ENCODE data around the gene BCAR3.

Gene BCAR3

DNA sequence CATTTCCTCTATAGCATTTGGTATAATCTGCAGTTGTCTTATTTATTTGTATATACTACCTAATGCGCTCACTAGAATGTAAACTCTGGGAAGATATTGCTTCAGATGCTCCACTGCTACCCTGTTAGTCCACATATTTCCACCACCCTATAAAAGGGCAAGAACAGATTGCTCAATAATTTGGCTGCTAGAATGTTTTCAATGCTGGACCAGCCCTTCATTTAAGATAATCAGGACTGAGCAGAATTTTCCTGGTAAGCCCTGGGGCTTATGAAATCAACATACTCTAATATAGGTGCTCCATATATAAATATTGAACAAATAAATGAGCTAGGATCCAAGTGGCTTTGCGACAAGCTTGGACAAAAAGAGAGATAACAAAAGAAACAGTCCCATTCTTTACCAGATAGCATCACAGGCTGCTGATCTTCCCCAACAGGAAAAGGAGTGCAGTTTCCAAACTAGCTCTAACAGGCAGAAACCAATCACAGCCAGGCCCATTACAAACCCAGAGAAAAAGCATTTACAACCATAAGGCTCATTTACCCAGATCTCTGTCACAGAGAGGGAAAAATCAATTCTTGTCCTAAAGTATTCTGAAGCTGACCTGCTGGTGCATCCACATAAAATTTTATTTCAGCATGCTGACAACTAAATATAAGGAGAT, 8.3 kb downstream of the BCAR3 start:
- Histone ChIP-seq H3K79me2 (no peaks in the 10 kb centered on the region), H3K27me3 (ENCODE audit: control insufficient read depth, insufficient read depth, low read length) (no peaks in the 10 kb centered on the region), H2AFZ (no peak overlapping the region), H3K9ac (no peak overlapping the region), H3K36me3 (ENCODE audit: control insufficient read depth, insufficient read depth, low read length) (no peaks in the 10 kb centered on the region), H3K9me3 (ENCODE audit: control insufficient read depth, low read length) (no peaks in the 10 kb centered on the region), H3K4me2 (ENCODE audit: low read length) (no peak overlapping the region), H3K4me3 (ENCODE audit: low read depth, low read length) (no peak overlapping the region), H3K4me1 (peaks cover 8% of the 10 kb centered on the region), H3K27ac (no peak overlapping the region)
- TF ChIP-seq, protein P1, sequence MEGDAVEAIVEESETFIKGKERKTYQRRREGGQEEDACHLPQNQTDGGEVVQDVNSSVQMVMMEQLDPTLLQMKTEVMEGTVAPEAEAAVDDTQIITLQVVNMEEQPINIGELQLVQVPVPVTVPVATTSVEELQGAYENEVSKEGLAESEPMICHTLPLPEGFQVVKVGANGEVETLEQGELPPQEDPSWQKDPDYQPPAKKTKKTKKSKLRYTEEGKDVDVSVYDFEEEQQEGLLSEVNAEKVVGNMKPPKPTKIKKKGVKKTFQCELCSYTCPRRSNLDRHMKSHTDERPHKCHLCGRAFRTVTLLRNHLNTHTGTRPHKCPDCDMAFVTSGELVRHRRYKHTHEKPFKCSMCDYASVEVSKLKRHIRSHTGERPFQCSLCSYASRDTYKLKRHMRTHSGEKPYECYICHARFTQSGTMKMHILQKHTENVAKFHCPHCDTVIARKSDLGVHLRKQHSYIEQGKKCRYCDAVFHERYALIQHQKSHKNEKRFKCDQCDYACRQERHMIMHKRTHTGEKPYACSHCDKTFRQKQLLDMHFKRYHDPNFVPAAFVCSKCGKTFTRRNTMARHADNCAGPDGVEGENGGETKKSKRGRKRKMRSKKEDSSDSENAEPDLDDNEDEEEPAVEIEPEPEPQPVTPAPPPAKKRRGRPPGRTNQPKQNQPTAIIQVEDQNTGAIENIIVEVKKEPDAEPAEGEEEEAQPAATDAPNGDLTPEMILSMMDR (IDR thresholded peaks at IDR 0.05): no peak

DNA sequence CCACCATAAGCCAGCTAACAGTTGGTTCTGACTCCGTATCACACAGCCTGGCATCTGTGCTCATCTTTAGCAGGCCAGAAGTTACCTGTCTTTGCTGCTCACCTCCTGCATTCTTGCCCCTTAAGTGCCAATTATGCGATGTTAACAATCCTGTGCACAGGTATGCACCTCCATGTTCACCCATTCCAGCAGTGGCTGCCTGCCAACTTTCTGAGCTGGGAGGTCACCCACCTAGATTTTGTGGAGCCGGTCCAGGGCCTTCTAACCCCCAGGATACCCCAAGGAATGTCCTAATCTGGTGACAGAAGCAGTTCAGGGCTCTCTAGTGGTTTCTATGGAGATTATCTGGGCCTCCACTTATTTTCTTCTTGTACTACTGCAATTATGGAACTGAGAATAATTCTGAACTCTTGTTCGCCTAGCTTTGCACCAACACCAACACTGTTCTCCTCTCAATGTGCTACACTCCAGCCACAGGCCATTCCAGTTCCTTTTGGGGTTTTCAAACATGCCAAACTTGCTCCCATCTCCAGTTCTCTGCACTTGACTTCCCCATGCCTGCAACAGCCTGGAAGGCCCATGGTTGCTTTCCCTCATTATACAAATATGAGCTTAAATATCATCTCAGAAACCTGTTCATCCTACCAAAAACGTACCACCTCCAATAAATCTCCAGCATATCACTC, 9.0 kb downstream of the BCAR3 start:
- Histone ChIP-seq H3K27me3 (ENCODE audit: control insufficient read depth, insufficient read depth, low read length) (no peaks in the 10 kb centered on the region), H3K4me1 (peaks cover 8% of the 10 kb centered on the region), H3K9me3 (ENCODE audit: control insufficient read depth, low read length) (no peaks in the 10 kb centered on the region), H3K4me2 (ENCODE audit: low read length) (no peak overlapping the region), H3K9ac (no peak overlapping the region), H3K4me3 (ENCODE audit: low read depth, low read length) (no peak overlapping the region), H3K27ac (no peak overlapping the region), H3K79me2 (no peaks in the 10 kb centered on the region), H2AFZ (no peak overlapping the region), H3K36me3 (ENCODE audit: control insufficient read depth, insufficient read depth, low read length) (no peaks in the 10 kb centered on the region)
- TF ChIP-seq, protein P1 (IDR thresholded peaks at IDR 0.05): no peak

DNA sequence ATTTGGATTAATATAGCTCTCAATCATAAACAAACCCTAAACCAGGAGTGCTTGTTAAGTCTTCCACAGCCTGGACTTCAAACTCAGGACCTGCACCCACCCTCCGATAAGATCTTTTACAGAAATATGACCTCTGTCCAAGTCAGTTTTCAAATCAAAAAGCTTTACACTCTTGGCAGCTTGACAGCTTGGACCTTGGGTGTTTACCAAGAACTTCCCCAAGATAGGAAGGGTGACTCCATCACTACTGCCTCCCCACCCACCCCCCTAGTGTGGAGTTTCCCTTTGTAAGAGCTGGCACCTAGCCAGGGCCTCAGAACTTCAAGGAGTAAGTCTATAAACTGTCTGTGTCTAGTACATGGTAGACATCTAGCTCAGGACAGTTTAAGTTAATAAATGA, 9.6 kb downstream of the BCAR3 start:
- Histone ChIP-seq H3K9ac (no peak overlapping the region), H3K9me3 (ENCODE audit: control insufficient read depth, low read length) (no peaks in the 10 kb centered on the region), H3K27me3 (ENCODE audit: control insufficient read depth, insufficient read depth, low read length) (no peaks in the 10 kb centered on the region), H3K4me2 (ENCODE audit: low read length) (no peak overlapping the region), H3K79me2 (no peaks in the 10 kb centered on the region), H3K4me3 (ENCODE audit: low read depth, low read length) (no peak overlapping the region), H3K27ac (no peak overlapping the region), H3K36me3 (ENCODE audit: control insufficient read depth, insufficient read depth, low read length) (no peaks in the 10 kb centered on the region), H2AFZ (no peak overlapping the region), H3K4me1 (peaks cover 8% of the 10 kb centered on the region)
- TF ChIP-seq, protein P1 (IDR thresholded peaks at IDR 0.05): no peak

DNA sequence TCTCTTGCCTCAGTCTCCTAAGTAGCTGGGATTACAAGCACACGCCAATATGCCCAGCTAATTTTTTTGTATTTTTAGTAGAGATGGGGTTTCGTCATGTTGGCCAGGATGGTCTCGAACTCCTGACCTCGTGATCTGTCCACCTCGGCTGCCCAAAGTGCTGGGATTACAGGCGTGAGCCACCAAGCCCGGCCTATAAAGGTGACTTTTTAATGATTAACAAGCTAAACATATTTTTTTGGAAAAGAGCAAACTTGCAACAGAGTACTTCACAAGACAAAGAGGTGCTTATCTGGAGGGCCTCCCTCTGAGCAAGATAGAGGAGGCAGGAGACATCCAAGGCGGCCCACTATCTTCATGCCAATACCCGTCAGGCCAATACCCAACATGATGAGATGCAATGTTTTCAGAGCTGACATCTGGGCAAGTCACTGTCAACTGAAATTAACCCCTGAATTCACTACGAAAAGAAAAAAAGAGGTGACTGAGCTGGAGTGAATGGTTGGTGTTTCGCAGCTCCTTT, 10.5 kb downstream of the BCAR3 start:
- Histone ChIP-seq H3K9ac (no peak overlapping the region), H3K4me3 (ENCODE audit: low read depth, low read length) (no peak overlapping the region), H3K36me3 (ENCODE audit: control insufficient read depth, insufficient read depth, low read length) (no peaks in the 10 kb centered on the region), H3K79me2 (no peaks in the 10 kb centered on the region), H3K9me3 (ENCODE audit: control insufficient read depth, low read length) (no peaks in the 10 kb centered on the region), H3K27me3 (ENCODE audit: control insufficient read depth, insufficient read depth, low read length) (no peaks in the 10 kb centered on the region), H2AFZ (no peak overlapping the region), H3K27ac (no peak overlapping the region), H3K4me1 (peaks cover 8% of the 10 kb centered on the region), H3K4me2 (ENCODE audit: low read length) (no peak overlapping the region)
- TF ChIP-seq, protein P1 (IDR thresholded peaks at IDR 0.05): no peak
